HG03342 (cell line): ENCODE measurements around the gene CD9.
"Not testable (repeated sequence)": the region's sequence is repeated elsewhere in the genome, so short reads cannot be mapped to it uniquely, and the experiment has no call there.

Experiments used
- ATAC-seq: cut with Tn5 transposase; IDR thresholded peaks from one replicate; pipeline ENCODE4 v1.9.1; 2021; ENCODE audit warnings: mild to moderate bottlenecking, moderate library complexity; ENCODE audit not compliant: unreplicated experiment

The CD9 gene

GRCh38 chr12:6198556-6198955 lies 1.6 kb upstream of the CD9 start:
- no peak for ATAC-seq

GRCh38 chr12:6198985-6199530 lies 1.1 kb upstream of the CD9 start:
- no peak for ATAC-seq

GRCh38 chr12:6199531-6200255 lies 507 bp upstream of the CD9 start:
- ATAC-seq: no peak

DNA sequence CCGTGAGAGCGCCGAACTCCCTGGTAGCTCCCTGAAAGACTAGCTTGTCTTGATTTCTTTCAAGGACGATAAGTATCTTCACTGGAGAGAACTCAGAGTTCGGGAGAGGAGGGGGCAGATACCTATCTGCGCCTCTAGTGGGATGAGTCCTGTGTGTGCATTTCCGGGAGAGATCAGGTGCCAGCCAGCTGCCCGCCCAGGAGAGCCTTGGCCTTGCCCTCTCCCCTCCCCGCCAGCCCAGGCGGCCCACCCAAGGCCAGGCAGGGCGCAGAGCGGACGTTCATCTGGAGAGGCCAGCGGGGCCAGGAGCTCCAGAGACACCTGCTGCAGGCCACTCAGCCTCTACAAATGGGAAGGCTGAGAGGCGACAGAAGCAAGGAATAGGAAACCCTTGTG lies 1.0 kb downstream of the CD9 start:
- ATAC-seq: no peak

- no peak for ATAC-seq
Observed at GRCh38 chr12:6201826-6202225, 1.6 kb downstream of the CD9 start.

DNA sequence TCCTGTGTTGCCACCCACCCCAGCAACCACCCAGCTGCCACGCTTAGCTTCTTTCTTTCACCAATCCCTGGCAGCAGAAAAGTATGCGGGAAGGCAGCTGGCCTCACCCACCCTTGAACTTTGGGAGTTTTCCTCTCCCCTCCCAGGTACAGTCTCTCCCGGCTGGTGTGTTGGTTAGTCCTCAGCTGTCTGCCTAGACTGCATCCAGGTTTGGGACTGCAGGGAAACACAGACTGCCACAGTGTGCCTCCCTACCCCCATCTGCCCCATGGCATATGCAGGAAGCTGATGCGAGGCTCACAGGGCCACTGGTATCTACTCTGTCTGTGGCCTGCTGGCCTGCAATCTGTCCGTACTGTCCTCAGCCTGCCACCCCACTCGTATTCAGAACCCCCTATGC lies 2.1 kb downstream of the CD9 start:
- no peak for ATAC-seq

DNA sequence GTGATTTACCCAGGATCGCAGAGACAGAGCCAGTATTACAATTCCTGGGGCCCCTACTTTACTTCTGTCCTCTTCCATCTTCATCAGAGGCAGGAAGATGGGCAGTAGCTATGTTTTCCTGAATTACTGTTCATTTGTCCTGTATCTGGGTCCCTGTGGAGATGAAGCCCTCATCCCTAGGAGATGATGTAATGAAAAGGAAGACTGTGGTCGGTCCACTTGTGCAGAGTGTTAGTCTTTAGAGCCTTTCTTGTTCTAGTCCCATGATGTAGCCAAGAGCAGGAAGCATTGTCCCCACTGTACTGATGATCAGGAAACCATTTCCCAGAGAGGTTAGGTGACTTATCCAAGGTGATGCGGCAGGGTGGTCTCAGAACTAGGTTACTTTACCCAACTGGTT lies 2.6 kb downstream of the CD9 start:
- no peak for ATAC-seq

DNA sequence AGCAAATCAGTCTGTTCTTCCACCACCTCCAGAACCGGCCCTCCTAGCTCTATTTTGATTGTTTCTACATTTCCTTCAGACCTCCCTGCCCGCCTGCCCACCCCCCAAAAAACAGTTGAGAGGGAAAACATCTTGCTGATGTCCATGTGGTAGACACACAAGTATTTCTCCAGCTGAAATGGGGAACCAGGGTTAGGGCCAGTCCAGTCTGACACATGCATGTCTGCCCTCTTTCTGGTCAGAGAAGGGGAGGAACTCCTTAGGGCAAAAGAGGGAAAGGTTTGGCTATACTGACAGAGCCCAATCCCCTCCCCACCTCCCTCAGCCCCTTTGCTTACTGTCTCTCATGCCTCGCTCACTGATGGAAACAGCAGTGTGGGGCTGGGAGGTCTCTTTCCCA lies 3.4 kb downstream of the CD9 start:
- ATAC-seq: no peak

DNA sequence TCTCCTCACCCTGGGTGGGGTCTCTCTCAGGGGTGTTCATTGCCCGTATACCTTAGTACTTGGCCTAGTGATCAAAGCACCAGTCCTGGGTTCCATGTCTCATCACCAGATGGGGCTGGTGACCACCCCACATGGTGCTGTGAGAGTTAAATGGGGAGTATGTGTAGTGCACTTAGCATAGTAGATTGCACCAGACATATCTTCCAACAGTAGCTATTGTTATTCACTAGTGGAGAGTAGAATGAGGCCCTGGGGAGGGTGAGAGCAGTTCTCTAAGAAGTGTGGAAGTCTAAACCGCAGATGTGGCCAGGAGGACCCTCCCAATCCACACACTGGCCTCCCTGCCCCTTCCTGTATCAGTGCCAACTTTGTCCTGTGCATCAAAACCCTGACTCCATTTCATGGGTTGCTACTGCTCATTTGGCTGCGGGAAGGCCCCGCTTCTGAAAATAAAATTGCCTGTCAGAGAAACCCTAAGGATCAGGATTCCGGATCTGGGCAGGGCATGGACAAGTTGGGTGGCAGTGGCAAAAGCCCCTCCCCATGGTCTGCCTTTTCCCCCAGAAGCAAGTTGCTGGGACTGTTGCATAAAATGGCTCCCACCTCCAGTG lies 4.4 kb downstream of the CD9 start:
- ATAC-seq: no peak

DNA sequence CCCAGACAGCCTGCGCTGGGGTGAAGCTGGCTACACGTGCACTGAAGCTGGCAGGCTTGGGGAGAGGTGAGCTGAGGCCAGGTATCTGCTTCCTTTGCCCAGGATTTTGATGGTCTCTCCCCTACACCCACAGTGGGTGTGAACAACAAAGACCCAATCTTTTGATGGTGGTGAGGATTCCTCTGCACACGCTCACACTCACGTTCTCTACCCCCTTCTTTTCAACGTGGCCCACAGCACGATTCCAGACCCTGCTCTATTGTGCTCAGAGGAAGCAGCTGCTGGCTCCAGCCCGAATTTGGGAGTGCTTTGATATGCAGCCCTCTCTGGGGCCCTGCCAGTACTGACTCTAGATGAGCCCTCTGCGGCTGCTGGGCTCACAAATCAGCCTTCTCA lies 4.9 kb downstream of the CD9 start:
- no peak for ATAC-seq

GRCh38 chr12:6205761-6206160 lies 5.6 kb downstream of the CD9 start:
- no peak for ATAC-seq

- ATAC-seq: no peak
Observed at GRCh38 chr12:6206327-6206726, 6.1 kb downstream of the CD9 start.

- ATAC-seq: no peak
Observed at GRCh38 chr12:6207259-6207925, 7.2 kb downstream of the CD9 start.

GRCh38 chr12:6208130-6208529 lies 7.9 kb downstream of the CD9 start:
- no peak for ATAC-seq

DNA sequence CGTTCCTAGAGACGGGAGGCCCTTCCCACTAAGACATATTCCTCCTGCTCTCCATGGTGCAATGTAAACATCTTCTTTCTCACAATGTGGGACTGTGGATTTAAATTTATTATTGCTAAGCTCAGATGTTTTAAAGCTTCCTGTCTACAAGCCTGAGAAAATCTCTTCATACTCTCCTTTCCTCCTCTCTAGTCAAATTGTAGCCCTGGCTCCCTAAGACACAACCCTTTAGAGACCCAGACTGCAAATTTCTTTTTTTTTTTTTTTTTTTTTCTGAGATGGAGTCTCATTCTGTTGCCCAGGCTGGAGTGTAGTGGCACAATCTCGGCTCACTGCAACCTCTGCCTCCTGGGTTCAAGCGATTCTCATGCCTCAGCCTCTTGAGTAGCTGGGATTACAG lies 9.2 kb downstream of the CD9 start:
- not testable (repeated sequence) for ATAC-seq

DNA sequence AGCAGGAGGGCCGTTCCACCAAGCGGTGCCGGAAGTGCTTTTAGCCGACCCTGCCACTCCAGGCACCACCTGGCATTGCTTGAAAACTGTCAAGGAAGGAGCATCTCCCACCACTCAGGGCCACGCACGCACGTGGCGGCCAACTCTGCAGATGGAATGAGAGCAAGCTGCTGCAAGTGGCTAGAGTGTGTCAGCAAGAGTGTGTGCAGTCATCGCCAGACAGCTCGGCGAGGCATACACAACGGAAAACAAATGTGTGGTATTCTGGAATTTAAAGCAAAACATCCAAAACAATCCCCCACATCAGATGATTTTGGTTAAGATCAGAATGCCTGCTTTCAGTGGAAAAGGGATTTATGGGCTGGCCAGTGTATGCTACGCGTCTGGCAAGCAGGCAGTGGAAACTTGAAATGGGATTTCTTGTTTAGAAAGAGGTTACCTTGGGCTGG lies 11.2 kb downstream of the CD9 start:
- ATAC-seq: no peak

GRCh38 chr12:6212086-6212485 lies 11.9 kb downstream of the CD9 start:
- ATAC-seq: no peak

DNA sequence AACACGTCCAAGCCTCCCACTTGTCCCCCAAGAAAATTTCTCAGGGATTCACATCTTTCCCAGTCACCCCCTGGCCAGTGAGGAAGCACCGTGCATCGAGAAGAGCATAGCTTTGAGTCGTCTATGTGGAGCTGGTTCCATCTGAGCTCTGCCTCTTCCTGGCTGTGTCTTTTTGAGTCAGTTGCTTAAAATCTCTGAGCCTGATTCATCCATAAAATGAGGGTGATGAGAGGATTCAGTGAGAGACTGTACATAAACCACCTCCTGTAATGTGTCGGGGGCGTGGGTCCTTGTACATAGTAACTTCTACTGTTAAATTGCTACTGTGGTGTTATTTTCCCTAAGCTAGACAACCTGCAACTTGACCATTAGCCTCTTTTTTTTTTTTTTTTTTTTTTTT lies 13.8 kb downstream of the CD9 start:
- no peak for ATAC-seq

DNA sequence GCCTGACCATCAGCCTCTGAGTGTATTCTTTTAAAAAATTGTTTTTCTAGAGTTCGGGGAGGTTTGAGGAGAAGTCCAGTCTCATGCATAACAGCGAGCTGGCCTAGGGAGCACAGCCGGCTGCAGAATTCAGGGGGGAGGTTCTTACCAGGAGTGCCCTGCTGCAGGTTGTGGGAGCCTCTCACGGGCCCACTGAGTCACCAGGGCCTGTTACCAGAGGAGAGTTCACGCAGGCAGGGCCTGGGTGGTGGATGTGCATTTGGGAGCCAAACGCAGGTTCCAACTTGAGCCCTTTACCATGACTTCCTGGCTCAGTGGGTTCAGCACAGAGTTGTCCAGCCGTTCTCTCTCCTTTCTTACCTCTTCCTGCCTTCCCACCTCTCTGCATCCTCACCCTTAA lies 14.4 kb downstream of the CD9 start:
- no peak for ATAC-seq

DNA sequence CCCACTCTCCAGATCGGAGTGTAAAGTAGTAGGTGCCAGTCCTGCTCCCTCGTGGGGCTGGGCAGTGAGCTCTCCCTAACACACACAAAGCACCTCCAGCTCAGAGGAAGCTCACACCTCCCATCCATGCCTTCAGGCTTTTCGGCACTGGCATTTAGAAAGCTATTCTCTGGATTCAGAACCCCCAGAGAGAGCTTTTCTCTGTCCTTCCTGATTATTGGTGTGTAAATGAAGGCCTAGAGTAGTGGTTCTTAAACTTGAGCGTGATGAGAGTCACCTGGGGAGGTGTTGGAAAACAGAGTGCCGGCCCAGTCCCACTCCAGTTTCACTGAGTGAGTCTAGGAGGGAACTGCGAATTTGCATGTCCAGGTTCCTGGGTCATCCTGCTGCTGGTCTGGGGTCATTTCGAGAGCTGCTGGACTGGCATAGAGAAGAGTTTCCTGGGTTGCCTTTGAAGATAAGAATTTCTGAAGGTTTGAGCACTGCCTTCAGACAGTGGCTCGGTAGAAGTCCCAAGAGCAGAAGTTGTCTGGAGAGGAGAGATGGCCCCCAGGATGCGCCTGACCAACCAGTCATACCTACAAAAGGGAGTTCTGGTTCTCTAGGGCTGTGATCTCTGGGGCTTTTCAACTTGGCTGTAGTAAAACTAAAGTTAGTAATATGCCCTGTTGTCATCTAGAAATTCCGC lies 15.1 kb downstream of the CD9 start:
- no peak for ATAC-seq

DNA sequence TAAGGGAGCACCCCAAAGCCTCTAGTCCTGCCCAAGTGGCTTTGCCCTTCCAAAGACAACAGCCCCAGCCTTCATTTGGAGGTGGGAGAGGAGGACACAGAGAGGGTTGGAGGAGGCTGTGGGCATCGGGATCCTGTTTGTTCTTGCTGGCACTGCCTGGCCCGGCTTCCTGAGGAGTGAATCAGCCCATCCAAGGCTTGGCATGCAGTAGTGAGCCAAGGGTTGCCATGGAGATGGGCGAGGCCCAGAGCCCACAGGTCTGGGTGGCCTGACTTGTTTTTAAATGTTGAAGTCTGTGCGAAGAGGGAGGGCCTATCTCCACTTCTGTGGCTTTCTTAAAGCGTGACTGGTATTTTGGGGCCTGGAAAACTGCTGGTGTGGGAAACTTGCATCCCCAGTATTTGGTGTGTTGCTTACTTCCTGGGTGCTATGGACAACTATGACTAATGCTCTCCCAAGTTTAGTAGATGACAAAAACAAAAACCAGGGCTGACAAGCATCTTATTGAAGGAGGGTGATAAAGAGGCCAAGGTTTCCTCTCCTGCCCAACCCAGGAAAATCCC lies 15.8 kb downstream of the CD9 start:
- no peak for ATAC-seq
